NK-92 treated with Interleukin-12 subunit alpha and Interleukin-12 subunit beta, amount 100 ng/mL, for 24 hours (cell line): Measurements from ENCODE around the gene PRLH.
"Not testable (repeated sequence)": the region's sequence is repeated elsewhere in the genome, so short reads cannot be mapped to it uniquely, and the experiment has no call there.

Experiments used
- DNase-seq: peaks from one replicate; lab custom pipeline; 2025; lab: John Stamatoyannopoulos, UW

PRLH gene

DNA sequence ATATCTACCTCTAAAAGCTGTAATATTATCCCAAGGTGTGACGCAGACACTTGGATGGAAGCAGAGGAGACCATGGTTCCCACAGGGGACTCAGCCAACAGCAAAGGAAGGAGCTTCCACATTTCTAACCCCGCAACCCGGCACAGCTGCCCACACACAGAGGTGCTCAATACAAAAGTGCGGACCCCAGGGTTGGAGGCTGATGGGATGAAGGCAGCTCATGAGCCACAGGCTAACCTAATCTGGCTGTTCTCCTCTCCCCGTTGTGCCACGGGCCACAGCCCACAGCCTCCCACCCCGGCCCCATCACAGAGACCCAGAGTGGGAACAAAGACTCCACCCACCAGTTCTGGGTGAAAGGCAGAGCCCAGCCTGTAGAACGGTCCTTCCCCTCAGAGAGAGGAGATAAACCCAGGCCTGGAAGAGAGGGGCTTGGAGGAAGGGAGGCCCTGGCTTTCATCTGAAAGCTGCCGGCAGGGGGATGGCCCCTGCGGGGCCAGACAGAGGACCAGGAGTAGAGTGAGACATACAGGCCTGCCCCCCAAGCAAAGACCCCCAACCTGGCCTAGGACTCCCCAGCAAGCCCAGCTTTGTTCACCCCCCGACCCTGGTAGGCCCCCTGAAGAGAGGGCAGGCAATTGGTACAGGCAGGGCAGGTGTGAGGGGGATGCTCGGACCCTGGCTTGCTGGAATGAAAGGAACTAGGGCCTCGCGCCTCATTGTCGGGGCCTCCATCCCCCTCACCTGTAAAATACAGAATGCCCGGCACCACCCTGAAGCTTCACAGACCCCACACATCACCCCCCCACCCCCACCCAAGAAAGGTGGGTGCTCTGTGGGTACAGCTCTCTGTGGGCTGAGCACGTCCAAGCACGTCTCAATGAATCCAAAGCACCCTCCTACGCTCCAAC, 17.3 kb downstream of the PRLH start:
- DNase-seq, result no peak

- no peak for DNase-seq
Observed at GRCh38 chr2:237585590-237586221, 19.3 kb downstream of the PRLH start.

- no peak for DNase-seq
Observed at GRCh38 chr2:237588044-237588696, 21.8 kb downstream of the PRLH start.

DNA sequence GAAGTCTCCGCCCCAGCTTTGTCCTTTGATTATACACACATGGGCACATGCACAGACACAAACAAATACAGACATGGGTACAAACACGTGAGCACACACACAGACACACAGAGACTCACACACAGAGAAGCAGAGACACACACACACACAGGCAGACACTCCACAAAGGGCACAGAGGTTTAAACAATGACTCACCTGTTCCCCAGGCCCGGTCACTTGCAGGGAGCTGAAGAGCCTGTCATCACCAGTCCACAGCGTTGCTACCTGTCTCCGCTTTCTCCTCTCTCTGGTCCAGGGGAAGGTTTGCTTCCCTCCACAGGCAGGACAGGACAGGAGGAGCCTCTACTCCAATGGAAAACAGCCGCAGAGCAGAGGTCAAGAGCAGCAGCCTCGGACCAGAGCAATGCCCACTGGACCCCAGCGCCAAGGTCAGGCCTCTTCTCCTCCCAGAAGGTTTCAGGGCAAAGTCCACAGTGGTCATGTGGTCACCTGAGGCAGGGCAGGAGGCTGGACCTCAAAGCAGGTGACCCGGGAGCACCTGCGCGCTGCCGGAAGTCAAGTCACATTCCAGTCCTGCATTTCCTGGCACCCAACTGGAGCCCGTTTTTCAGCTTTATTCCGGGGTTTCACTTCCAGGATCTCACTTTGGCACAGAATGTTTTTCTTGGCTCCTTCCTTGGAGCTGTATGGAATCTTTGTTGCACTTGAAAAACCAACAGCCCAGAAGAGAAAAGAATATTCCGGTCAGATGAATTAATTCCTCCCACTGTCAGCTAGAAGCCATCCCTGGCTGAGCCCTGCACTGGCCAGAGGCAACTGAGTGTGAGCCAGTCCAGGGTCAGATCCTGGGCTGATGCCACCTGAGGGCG, 24.1 kb downstream of the PRLH start, which contains the start of gene RAB17:
Gene RAB17, minus strand, starts transcription at position 463 of the 869 bp plus-strand sequence. CDS start 4,580 bp downstream, outside the sequence.
- DNase-seq, result no peak

DNA sequence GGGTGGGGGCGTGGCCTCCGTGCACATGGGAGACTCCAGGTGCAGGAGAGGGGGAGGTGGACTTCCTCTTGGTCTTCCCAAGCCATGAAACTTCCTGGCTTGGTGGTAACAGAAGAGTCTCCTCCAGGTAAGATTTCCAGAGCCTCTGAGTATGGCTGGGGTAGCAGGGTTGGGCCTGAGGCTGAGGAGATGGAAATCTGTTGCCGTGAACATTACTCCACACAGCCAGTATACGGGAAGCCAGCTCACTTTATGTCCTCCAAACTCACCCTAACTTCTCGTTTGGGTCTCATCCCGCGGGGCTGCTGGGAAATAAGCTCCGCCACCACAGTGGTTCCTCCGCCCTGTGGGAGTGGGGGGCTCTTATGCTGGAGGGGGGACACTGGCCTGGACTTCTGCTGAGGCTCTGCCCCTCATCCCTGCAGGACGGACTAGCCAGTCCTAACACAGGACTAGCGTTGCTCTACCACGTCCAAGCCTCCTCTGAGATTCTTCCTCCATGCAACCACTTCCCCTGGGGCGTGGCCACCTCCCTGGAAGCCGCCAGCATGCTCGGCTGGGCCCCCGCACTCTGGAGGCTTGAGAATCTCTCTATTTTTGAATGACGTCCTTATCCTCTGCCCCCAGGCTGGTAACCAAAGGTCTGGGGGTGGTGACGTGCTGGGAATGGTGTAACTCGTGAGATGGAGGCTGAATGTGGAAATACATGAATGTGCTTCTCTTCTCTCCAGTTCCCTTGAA, 24.9 kb downstream of the PRLH start:
- DNase-seq, result no peak

DNA sequence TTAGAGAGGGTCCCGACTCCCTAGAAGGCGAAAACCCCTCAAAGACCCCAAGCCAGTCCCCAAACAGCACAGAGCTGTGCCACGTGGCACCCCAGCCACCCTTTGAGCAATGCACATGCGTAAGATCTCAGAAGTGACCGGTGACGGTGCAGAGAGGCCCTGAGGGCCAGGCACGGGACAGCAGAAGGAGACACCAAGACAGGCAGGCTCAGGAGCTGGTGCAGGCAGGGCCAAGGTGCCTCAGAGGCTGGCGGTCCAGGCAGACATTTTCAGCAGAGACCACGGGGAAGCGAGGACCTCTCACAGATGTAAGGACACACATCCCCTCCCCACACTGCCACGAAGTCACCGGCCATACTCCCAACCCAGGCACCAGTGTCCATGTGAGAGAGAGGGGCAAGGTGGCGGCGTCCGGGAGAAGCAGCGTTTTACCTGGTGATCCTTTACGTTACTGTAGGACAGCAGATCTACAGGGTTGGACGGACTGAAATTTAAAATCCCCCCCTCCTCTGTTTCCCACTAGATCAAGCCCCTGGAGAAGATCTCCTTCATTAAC, 26.1 kb downstream of the PRLH start:
- no peak for DNase-seq

DNA sequence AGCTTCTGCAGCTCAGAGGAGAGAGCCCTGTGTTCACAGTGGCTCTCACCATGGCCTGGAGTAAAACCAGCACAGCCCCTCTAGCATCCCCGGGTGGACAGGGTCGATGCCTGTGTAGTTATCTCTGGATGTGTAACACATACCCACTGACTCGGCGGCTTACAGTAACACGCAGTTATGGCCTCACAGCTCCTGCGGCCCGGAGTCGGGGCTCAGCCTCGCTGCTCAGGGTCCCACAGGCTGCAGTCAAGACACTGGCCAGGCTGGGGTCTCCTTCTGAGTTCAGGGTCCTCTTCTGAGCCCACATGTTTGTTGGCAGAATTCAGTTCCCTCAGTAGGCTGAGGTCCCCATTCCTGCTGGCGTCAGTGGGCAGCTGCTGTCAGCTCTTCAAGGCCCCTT, 26.7 kb downstream of the PRLH start:
- no peak for DNase-seq

DNA sequence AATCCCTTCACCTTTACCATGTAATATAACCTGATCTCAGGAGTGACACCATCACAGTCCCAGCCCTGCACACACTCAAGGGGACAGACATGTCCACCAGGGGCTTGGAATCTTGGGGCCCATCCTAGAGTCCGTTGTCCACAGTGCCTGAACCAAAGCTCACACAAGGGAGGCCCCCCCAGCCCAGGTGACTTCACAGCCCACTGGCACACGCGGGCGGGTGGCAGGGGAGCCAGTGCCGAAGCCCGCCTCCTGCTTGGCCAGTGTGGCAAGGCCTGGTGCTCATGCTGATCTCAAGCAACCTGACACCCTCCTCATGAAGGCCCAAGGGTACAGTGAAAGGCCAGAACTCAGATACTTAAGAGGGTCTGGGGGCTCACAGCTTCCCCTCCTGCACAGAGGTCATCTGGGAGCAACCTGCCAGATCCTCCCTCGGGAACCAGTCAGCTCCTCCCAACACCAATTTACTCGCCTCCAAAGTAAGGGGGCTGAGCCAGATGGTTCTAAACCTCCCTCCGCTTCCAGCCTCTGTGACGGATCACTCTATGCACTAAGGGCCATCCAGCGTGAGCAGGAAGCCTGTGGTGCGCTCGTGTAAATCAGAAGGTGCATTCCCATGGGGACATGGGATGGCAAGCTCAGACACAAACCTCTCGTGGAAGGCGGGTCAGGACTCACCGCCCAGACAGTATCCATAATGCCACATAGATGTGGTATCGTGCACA, 27.4 kb downstream of the PRLH start:
- DNase-seq, result no peak

GRCh38 chr2:237594514-237594871, 28.1 kb downstream of the PRLH start:
- DNase-seq, result no peak

DNA sequence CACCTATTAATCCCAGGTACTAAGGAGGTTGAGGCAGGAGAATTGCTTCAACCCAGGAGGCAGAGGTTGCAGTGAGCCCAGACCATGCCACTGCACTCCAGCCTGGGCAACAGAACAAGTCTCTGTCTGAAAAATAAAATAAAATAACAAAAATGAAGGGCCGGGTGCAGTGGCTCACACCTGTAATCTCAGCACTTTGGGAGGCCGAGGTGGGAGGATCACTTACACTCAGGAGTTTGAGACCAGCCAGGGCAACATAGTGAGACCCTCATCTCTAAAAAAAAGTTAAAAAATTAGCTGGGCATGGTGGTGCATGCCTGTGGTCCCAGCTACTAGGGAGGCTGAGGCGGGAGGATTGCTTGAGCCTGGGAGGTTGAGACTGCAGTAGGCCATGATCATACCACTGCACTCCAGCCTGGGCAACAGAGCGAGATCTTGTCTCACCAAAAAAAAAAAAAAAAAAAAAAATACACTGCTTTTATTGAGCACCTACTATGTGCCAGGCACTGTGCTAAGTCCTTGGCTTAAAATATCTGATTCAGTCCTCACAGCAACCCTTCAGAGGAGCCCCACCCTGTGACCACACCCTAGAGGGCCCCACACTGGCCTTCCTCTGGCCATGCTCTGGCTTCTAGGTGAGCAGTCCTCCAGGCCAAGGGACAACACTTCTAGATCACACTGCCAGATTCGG, 29.6 kb downstream of the PRLH start:
- DNase-seq, result not testable (repeated sequence)

DNA sequence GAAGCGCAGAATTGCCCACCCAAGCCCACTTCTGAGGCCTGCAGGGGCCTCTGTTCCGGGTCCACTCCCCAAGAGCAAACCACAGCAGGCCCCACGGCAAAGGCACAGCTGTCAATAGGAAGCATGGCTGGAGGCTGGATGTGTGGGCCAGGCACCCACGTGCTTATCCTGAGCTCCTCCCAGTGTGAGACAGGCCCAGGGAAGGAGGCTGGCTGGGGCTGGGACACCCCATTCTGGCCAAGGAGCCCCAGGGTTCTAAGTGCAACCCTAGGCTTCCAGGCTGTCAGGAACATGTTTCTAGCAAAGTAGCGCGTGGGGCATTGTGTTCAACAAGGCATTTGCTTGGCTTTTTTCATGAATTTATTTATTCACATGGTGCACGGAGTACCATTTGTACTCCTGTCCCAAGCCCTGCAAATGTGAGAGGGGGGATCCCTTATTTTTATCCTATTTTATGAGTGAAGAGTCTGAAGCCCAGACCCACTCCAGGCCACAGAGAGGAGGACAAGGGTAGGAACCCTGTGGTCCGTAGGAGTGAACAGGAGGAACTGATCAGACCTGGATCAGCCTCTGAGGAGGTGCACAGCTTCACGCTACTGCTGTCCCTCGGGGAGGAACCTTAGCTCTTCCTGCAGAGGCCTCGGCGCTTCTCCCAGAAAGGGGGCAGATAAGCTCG, 30.3 kb downstream of the PRLH start:
- no peak for DNase-seq

GRCh38 chr2:237597196-237598145, 31.1 kb downstream of the PRLH start:
- DNase-seq, result no peak

GRCh38 chr2:237598468-237599208, 32.3 kb downstream of the PRLH start:
- no peak for DNase-seq

DNA sequence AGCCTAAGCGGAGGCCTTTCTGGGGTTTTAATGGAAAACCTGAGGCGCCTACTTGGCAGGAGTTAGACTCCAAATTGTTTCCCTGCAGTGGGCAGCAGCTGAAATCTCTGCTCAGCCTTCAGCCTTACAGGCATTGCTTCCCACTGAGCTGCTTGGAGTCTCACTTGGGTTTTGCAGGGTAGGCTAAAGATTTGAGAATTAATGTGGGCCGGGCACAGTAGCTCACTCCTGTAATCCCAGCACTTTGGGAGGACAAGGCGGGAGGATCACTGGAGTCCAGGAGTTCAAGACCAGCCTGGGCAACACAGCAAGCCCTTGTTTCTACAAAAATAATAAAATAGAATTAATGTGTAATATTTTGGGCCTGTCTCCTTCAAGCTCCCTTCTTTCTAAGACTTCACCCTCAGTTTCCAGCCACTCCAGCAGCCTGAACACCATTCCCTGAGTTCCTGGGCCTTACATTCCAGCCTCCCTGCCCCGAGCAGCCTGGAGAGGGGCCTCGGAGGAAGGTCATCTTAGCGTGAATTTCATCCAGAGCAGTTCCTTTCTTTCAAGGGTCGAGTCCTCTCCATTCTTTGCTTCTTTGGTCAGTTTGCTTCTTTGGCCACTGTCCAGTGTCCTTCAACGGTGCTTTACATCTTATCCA, 33.2 kb downstream of the PRLH start:
- DNase-seq, result no peak

GRCh38 chr2:237600205-237600846, 34.0 kb downstream of the PRLH start:
- no peak for DNase-seq
